ENCODE data around the gene NRG3.

Gene NRG3

GRCh38 chr10:81885491-81885890, 10.5 kb downstream of the NRG3 start:
- DNase-seq, result no peak

- no peak for DNase-seq
Observed at GRCh38 chr10:81886939-81887338, 11.9 kb downstream of the NRG3 start.

GRCh38 chr10:81889181-81889769, 14.3 kb downstream of the NRG3 start:
- DNase-seq, result no peak

- no peak for DNase-seq
Observed at GRCh38 chr10:81894616-81895015, 19.6 kb downstream of the NRG3 start.

- no peak for DNase-seq
Observed at GRCh38 chr10:81898518-81898917, 23.5 kb downstream of the NRG3 start.

- DNase-seq, result no peak
Observed at GRCh38 chr10:81900989-81901388, 26.0 kb downstream of the NRG3 start.

- no peak for DNase-seq
Observed at GRCh38 chr10:81903472-81903871, 28.5 kb downstream of the NRG3 start.

GRCh38 chr10:81905161-81905560, 30.2 kb downstream of the NRG3 start:
- DNase-seq, result no peak

GRCh38 chr10:81909453-81909852, 34.5 kb downstream of the NRG3 start:
- DNase-seq, result no peak

- no peak for DNase-seq
Observed at GRCh38 chr10:81911328-81911727, 36.3 kb downstream of the NRG3 start.

GRCh38 chr10:81914736-81915503, 39.9 kb downstream of the NRG3 start:
- DNase-seq, result no peak

GRCh38 chr10:81915504-81915897, 40.5 kb downstream of the NRG3 start:
- no peak for DNase-seq

GRCh38 chr10:81917666-81918065, 42.7 kb downstream of the NRG3 start:
- DNase-seq, result no peak

- no peak for DNase-seq
Observed at GRCh38 chr10:81918766-81919165, 43.8 kb downstream of the NRG3 start.

- no peak for DNase-seq
Observed at GRCh38 chr10:81920213-81920829, 45.3 kb downstream of the NRG3 start.

- DNase-seq, result no peak
Observed at GRCh38 chr10:81928119-81928518, 53.1 kb downstream of the NRG3 start.

GRCh38 chr10:81943583-81943982, 68.6 kb downstream of the NRG3 start:
- DNase-seq, result no peak

GRCh38 chr10:81944609-81945008, 69.6 kb downstream of the NRG3 start:
- DNase-seq, result no peak

- DNase-seq, result no peak
Observed at GRCh38 chr10:81949283-81949682, 74.3 kb downstream of the NRG3 start.

GRCh38 chr10:81950358-81950757, 75.4 kb downstream of the NRG3 start:
- DNase-seq, result no peak

GRCh38 chr10:81953420-81953819, 78.4 kb downstream of the NRG3 start:
- no peak for DNase-seq

- DNase-seq, result no peak
Observed at GRCh38 chr10:81957976-81958375, 83.0 kb downstream of the NRG3 start.

- DNase-seq, result no peak
Observed at GRCh38 chr10:81959016-81959415, 84.0 kb downstream of the NRG3 start.

- DNase-seq, result no peak
Observed at GRCh38 chr10:81961451-81962184, 86.6 kb downstream of the NRG3 start.

Data from DMS 273 treated with DMSO at 0.1 percent for 48 hours (cell line).